Esophagus squamous epithelium (tissue), 4 donors: ENCODE data around the gene KIDINS220.

Experiments
- CTCF ChIP-seq, 6 experiments: fragments of 450-650 bp in 4 of 6; fragments of 200-600 bp in 2 of 6; sonication (generic) in 2 of 6; IDR thresholded peaks; one replicate each; pipeline ENCODE4 v1.5.1; 2016 to 2019; ENCODE audit warnings: antibody characterized with exemption in 6 of 6, mild to moderate bottlenecking in 4 of 6, moderate library complexity in 4 of 6
- POLR2A ChIP-seq, 4 donors: fragments of 450-650 bp; IDR thresholded peaks; one replicate each; pipeline ENCODE4 v1.6.1; 2017; ENCODE audit warnings: antibody characterized with exemption in 4 of 4, mild to moderate bottlenecking in 4 of 4, moderate library complexity in 3 of 4

GRCh38 chr2:8753609-8754008 is 83.8 kb downstream of the KIDINS220 start:
- TF ChIP-seq CTCF (IDR thresholded peaks at IDR 0.05): no peak
- TF ChIP-seq POLR2A (IDR thresholded peaks at IDR 0.05): no peak
